Stimulated activated naive CD8-positive, alpha-beta T cell treated with anti-CD3 and anti-CD28 coated beads, Interleukin-15, amount 100 ng/mL, for 72 hours (primary cell): ENCODE results near the gene GLI2.

Source experiments
- ATAC-seq: fragments of 150-1000 bp; cut with Tn5 transposase; 2 replicates; pipeline ENCODE4 v1.10.0; 2021; ENCODE audit warnings: mild to moderate bottlenecking, moderate library complexity
- DNase-seq, 2 donors: peaks; one replicate each; pipeline ENCODE4 v3.0.0; 2021 to 2022
- H3K27ac Mint-ChIP-seq, 2 donors: one replicate each; pipeline ENCODE4 v1.8.0; 2022; ENCODE audit warnings: mild to moderate bottlenecking in 2 of 2, mixed read lengths in 2 of 2, moderate library complexity in 2 of 2
- H3K27me3 Mint-ChIP-seq: one replicate; pipeline ENCODE4 v1.8.0; 2022; ENCODE audit warnings: mixed read lengths
- H3K4me1 Mint-ChIP-seq: one replicate; pipeline ENCODE4 v1.8.0; 2022; ENCODE audit warnings: mild to moderate bottlenecking, mixed read lengths
- H3K4me3 Mint-ChIP-seq, 2 donors: one replicate each; pipeline ENCODE4 v1.8.0; 2022; ENCODE audit warnings: mild to moderate bottlenecking in 2 of 2, mixed read lengths in 2 of 2, moderate library complexity in 1 of 2
- H3K9me3 Mint-ChIP-seq, 2 donors: one replicate each; pipeline ENCODE4 v1.8.0; 2022; ENCODE audit warnings: mixed read lengths in 2 of 2

GLI2 gene

DNA sequence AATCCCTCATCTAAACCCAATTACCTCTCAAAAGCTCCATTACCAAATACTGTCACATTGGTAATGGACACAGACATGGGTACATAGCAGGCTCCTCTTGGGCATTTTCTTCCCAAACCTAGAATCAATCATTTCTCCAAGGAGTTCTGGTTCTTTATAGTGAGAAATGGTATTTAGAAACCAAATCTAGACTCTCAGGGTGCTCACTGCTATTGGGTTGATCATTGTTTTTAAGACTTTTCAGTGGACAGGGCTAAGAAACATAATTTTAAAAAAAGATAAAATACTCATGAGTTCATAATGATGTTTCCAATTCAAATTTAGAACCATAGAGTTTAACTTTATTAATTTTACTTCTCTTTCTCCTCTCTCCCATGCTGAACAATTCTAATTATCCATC lies 9.4 kb upstream of the GLI2 start:
- DNase-seq (no peak), ATAC-seq (no peak)
- Mint-ChIP-seq H3K9me3 (no peaks in the 10 kb centered on the region), H3K27me3 (peaks cover 11% of the 10 kb centered on the region), H3K27ac (no peak overlapping the region), H3K4me1 (no peaks in the 10 kb centered on the region), H3K4me3 (no peak overlapping the region)

DNA sequence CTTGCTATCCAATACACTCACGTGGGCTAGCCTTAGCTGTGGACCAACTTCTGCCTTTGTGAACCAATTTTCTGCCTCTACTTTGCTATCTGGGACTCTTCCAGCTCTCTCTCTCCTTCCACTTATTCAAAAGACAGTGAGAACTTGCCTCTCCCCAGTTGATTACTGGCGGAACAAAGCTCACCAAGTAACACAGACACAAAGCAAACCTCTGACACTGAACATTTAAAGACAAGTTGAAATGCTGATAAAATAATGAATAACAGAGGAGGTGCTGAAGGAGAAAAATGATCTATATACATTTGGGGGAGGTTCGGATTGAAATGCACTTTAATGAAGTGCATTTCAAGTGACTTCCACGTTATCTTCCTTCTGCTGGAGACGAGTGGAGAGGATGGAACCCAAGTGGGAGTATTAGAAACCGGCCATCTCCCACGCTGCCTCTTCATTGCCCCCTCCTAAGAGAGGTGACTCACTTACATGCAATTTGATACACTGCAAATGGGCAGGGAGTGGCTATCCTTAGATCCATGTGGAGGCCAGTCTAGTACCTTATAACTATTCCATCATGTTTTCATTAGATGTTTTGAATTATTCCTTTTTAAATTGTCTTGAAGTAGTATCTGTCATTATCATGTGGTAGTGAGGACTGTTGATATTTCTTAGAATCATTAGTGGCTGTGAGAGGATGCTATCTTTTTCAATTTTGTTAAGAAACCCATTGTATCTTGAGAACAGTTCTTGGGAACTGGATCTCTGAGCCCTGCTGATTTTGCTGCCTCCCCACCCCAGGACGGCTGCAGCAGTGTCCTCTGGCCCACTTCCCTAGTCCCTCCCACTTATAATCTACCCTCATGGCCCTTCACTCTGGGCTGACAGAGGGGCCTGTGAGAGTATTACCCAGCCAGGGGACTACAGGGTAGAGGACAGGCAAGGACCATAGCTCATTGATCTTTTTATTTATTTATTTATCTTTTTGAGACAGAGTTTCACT lies 6.0 kb upstream of the GLI2 start:
- no peak for ATAC-seq
- DNase-seq, result no peak
- Mint-ChIP-seq H3K4me1 (peaks cover 6% of the 10 kb centered on the region), H3K27ac (no peak overlapping the region), H3K4me3 (no peak overlapping the region), H3K9me3 (no peaks in the 10 kb centered on the region), H3K27me3 (peaks cover 26% of the 10 kb centered on the region)

DNA sequence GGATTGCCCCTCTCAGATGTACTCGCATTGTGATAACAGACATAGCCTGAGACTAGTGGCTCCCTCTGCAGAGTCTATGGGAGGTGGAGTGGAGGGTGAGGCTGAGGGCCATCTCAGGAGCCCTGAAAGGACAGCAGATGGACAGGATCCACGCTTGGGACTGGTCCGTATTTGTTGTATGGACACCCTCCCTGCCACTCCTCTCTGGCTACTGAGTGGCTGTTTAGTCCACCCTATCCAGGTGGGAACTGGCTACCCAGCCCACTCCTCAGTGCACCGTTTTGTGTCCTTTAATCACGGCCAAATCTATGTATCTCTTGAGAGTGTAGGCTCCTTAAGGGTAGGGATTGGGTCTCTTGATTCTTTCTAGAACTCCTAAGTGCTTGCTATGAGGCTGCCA lies 4.5 kb upstream of the GLI2 start:
- DNase-seq, result no peak

GRCh38 chr2:120732506-120733237 lies 3.0 kb upstream of the GLI2 start:
- peaks cover 18% of the 10 kb centered on the region for H3K4me1 Mint-ChIP-seq
- ATAC-seq (no peak), DNase-seq (no peak)
- peaks cover 56% of the 10 kb centered on the region for H3K27me3 Mint-ChIP-seq
- no peaks in the 10 kb centered on the region for H3K9me3 Mint-ChIP-seq
- H3K27ac Mint-ChIP-seq, result no peak overlapping the region
- H3K4me3 Mint-ChIP-seq, result no peak overlapping the region

More for the DNA sequence above, 4.5 kb upstream of the GLI2 start:
- Mint-ChIP-seq H3K4me1 (peaks cover 6% of the 10 kb centered on the region), H3K27ac (no peak overlapping the region), H3K9me3 (no peaks in the 10 kb centered on the region), H3K4me3 (no peak overlapping the region), H3K27me3 (peaks cover 41% of the 10 kb centered on the region)
- ATAC-seq, result no peak

DNA sequence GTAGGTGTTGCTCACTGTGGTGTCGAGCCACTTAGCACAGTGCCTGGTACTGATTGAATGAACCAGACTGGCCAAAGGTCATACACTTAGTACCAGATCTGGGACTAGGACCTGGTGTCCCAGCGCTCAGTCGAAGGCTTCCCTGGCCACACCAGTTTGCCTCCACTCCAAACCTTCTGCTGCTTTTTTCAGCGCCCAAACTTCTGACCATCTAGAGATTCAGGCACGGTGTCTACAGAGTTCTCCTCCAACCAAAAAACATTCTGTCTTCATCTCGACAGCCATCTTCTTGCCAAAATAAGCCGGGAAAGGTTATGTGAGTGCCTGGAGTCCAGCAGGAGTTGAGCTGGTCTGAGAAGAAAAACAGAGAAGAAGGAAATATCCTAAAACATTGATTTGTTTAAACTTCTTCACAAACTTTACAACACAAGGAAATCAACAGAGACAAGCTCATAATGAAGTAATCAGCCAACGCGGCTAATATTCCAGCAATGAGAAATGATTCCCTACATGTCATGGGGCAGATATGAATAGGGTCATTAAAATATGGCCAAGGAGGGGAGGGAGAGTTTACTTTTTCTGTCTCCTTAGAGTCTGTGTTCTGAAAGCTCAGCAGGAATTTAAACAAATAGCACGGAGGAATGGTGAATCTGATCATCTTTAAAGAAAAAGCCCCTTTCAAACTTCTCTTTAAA lies 2.3 kb upstream of the GLI2 start:
- ATAC-seq (no peak), DNase-seq (no peak)
- H3K9me3 Mint-ChIP-seq, result no peaks in the 10 kb centered on the region
- no peak overlapping the region for H3K27ac Mint-ChIP-seq
- peaks cover 18% of the 10 kb centered on the region for H3K4me1 Mint-ChIP-seq
- peaks cover 63% of the 10 kb centered on the region for H3K27me3 Mint-ChIP-seq
- H3K4me3 Mint-ChIP-seq, result no peak overlapping the region

- Mint-ChIP-seq H3K9me3 (no peaks in the 10 kb centered on the region), H3K4me3 (no peak overlapping the region), H3K27ac (no peak overlapping the region), H3K27me3 (peaks cover 80% of the 10 kb centered on the region), H3K4me1 (peaks cover 18% of the 10 kb centered on the region)
- no peak for ATAC-seq
- no peak for DNase-seq
These were observed 577 bp upstream of the GLI2 start for GRCh38 chr2:120734930-120735651.

DNA sequence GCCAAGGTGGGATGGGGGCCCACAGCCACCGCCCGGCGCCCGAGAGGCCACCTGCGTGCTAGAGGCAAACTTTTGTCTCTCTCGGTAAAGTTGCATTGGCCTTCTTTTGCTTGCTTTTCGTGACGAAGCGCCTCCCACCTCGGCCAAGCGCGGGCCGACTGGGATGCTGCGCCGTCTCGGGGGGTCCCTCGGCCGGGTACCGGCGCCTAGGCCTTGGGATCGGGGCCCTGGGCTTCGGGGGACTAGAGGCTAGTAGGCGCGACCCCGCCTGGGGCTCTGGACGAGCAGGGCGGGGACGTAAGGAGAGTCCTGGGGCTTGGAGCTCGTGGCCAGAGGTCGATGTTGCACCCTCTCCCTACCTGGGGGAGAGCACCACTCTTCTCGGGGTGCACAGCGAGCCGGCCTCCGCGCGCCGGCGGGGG lies 545 bp downstream of the GLI2 start:
- H3K4me3 Mint-ChIP-seq, result peak overlapping the region in 1 of 2 donors; percentile 39
- H3K9me3 Mint-ChIP-seq, result no peaks in the 10 kb centered on the region
- no peak for DNase-seq
- peaks cover 18% of the 10 kb centered on the region for H3K4me1 Mint-ChIP-seq
- peak; percentile 41 for ATAC-seq
- H3K27me3 Mint-ChIP-seq, result peaks cover 91% of the 10 kb centered on the region
- H3K27ac Mint-ChIP-seq, result no peak overlapping the region

- H3K4me3 Mint-ChIP-seq, result peak overlapping the region; percentile 39 to 58
- no peak for ATAC-seq
- H3K27ac Mint-ChIP-seq, result no peak overlapping the region
- peaks cover 97% of the 10 kb centered on the region for H3K27me3 Mint-ChIP-seq
- no peaks in the 10 kb centered on the region for H3K9me3 Mint-ChIP-seq
- H3K4me1 Mint-ChIP-seq, result peaks cover 18% of the 10 kb centered on the region
- DNase-seq, result no peak
These were observed 1.1 kb downstream of the GLI2 start for GRCh38 chr2:120736624-120737339.

DNA sequence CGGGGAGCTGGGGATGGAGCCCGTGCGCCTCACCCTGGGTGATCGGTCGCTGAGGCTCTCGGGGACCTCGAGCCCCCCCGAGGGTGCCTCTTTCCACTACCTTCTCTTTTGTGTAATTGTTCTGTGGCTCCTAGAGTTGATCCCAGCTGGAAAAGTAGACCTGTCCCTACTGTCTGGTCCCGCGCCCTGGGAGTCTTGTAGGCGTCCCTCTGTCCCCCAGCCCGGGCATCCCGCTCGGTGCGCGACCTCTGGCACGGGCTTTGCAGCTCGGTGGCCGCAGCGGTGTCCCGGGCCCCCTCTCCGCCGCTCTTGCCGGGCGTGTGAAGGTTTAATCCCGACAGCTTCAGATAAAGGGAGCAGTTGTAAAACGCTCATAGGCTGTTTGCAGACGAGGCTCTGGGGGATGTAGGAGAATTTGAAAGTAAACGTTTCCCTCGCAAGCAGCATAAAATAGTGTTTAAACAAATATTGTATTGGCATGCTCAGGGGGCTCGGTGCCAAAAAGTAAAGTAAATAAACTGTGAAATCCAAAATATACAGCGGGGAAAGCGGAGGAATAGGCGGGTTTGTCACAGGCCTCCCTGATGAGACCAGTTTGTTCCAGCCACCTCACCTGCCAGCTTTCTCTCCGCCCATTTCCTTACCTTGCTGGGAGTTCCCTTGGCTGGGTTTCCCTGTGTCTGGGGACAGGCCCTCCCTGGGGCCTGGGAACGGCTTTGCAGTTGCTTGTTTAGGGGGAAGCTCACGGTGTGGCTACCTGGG lies 1.9 kb downstream of the GLI2 start:
- H3K27ac Mint-ChIP-seq, result no peak overlapping the region
- H3K4me3 Mint-ChIP-seq, result peak overlapping the region in 1 of 2 donors; percentile 42
- ATAC-seq, result no peak
- no peak for DNase-seq
- peaks cover 100% of the 10 kb centered on the region for H3K27me3 Mint-ChIP-seq
- H3K9me3 Mint-ChIP-seq, result no peaks in the 10 kb centered on the region
- H3K4me1 Mint-ChIP-seq, result peaks cover 18% of the 10 kb centered on the region

DNA sequence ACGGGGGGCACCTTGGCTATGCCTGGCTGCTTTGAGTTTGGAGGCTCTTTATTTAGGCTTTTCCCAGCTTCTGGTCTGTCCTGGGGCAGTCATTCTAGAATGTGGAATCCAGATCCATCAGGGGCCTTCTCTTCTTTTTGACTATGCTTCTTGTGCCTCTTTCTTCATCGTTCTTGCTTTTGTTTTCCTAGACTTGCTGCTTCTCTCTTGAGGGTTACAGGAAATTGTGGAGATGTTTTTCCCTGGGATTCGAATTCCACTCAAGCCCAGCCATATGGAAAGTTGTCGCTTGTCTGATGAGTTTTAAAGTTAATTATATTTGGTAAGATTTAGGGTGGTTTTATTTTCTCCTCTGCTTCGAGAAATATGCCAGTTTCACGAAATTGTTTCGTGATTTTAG lies 2.4 kb downstream of the GLI2 start:
- no peak overlapping the region for H3K27ac Mint-ChIP-seq
- DNase-seq (no peak), ATAC-seq (no peak)
- H3K4me1 Mint-ChIP-seq, result peaks cover 13% of the 10 kb centered on the region
- H3K27me3 Mint-ChIP-seq, result peaks cover 99% of the 10 kb centered on the region
- H3K9me3 Mint-ChIP-seq, result no peaks in the 10 kb centered on the region
- H3K4me3 Mint-ChIP-seq, result no peak overlapping the region

DNA sequence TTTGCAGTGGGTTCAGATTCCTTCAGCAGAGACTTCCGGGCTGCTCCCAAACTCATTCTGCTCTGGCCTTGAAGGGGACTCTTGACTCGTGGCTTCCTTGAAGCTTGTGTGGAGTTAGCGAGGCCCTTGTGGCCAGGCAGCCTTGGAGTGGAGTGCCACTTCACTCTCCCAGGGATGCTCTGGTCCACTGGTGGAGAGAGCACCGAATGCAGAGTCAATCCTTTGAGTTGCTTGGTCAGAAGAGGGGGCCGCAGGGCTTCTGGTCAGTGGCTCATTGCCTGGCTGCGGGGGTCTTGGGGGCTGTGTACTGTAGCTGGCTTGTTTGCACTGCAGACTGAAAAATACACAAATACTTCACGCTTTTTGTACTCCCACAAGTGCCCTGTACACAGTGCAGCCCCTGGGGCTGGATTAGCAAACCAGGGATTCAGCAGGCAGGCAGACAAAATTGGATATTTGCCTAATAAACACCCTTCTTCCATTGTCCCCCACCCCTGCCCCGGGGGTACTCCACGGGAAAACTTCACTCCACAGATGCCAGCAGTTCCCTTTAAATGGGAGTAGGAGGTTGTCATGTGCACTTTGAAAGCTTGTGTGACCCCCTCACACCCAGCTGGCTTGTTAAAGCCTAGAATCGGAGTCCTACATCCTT lies 3.2 kb downstream of the GLI2 start:
- Mint-ChIP-seq H3K4me3 (no peak overlapping the region), H3K4me1 (peaks cover 13% of the 10 kb centered on the region), H3K27ac (no peak overlapping the region), H3K27me3 (peaks cover 99% of the 10 kb centered on the region), H3K9me3 (no peaks in the 10 kb centered on the region)
- no peak for ATAC-seq
- DNase-seq, result no peak

- ATAC-seq, result no peak
- H3K27me3 Mint-ChIP-seq, result peaks cover 99% of the 10 kb centered on the region
- no peak overlapping the region for H3K27ac Mint-ChIP-seq
- no peak overlapping the region for H3K4me3 Mint-ChIP-seq
- H3K4me1 Mint-ChIP-seq, result peaks cover 13% of the 10 kb centered on the region
- no peak for DNase-seq
- no peaks in the 10 kb centered on the region for H3K9me3 Mint-ChIP-seq
These were observed 3.9 kb downstream of the GLI2 start for GRCh38 chr2:120739438-120740090.

DNA sequence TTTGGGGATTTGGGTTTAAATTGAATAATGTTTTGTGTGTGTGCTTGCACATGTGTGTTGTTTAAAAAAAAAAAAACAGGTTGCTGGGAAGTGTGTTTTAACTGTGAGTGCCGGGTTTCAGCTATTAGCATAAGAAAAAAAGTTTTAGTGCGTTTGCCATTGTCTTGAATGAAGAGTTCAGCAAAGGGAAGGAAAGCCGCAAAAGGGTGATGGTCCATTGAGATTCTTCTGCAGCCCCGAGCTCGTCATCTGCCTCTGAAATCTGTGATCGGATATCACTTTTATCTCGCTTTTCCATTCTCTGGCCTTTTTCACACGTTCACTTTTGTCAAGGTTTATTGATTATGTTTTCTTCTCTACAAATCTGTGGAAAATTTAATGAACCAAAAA lies 4.7 kb downstream of the GLI2 start:
- peaks cover 13% of the 10 kb centered on the region for H3K4me1 Mint-ChIP-seq
- H3K9me3 Mint-ChIP-seq, result no peaks in the 10 kb centered on the region
- H3K4me3 Mint-ChIP-seq, result no peak overlapping the region
- no peak overlapping the region for H3K27ac Mint-ChIP-seq
- H3K27me3 Mint-ChIP-seq, result peaks cover 97% of the 10 kb centered on the region
- ATAC-seq, result no peak
- no peak for DNase-seq
